PC-9 (cell line): ENCODE results near the gene COMMD1.

Experiments
- CTCF ChIP-seq: fragments of 200-600 bp; sonication (generic); conservative IDR thresholded peaks from 2 replicates; pipeline ENCODE4 v1.6.1; 2017; ENCODE audit warnings: mixed run types, antibody characterized with exemption, mild to moderate bottlenecking, moderate library complexity
- EZH2 ChIP-seq: fragments of 200-600 bp; sonication (generic); IDR thresholded peaks from 2 replicates; pipeline ENCODE4 v1.8.0; 2017; ENCODE audit warnings: antibody characterized with exemption, low read depth

- no peak for TF ChIP-seq CTCF
- TF ChIP-seq EZH2 = no peak
Observed at GRCh38 chr2:62119311-62119974, 214.0 kb downstream of the COMMD1 start.
